K562 (cell line): ENCODE data around the gene ERCC6L. TPM values are rescaled to one million over a fixed set of nuclear protein-coding genes. Genes with fewer than 3 reads are reported as not detected.
A peak's percentile ranks its signal among the peaks of the same experiment; 100 is the strongest.

ENCODE experiments used
- BRD9 ChIP-seq: fragments of 450-650 bp; IDR thresholded peaks from 2 replicates; pipeline ENCODE4 v1.6.1; 2018; ENCODE audit warnings: low read depth; ENCODE audit not compliant: partially characterized antibody
- CREM ChIP-seq: IDR thresholded peaks from 2 replicates; pipeline ENCODE4 v1.6.1; 2014; ENCODE audit warnings: antibody characterized with exemption, low read depth
- DPF2 ChIP-seq: fragments of 450-650 bp; IDR thresholded peaks from 2 replicates; pipeline ENCODE4 v1.6.1; 2016
- EGR1 ChIP-seq: fragments of 450-650 bp; conservative IDR thresholded peaks from 2 replicates; pipeline ENCODE4 v1.6.1; 2017; ENCODE audit warnings: mild to moderate bottlenecking
- FIP1L1 ChIP-seq: fragments of 200-400 bp; formaldehyde crosslinking; IDR thresholded peaks from 2 replicates; pipeline ENCODE4 v1.6.1; 2018; ENCODE audit warnings: mild to moderate bottlenecking, low read depth, low read length; ENCODE audit not compliant: poor library complexity, severe bottlenecking
- FOSL1 ChIP-seq: fragments of 200-800 bp; sonication (Bioruptor generic); conservative IDR thresholded peaks from 2 replicates; pipeline ENCODE4 v1.6.1; 2016; ENCODE audit warnings: missing genetic modification characterization, missing compliant biosample characterization
- FOXK2 ChIP-seq, 2 experiments: fragments of 450-650 bp; IDR thresholded peaks in 1 of 2; conservative IDR thresholded peaks in 1 of 2; 2 replicates each; pipeline ENCODE4 v1.6.1; 2016; ENCODE audit warnings: low read depth in 2 of 2, mild to moderate bottlenecking in 1 of 2
- MTA1 ChIP-seq: fragments of 450-650 bp; IDR thresholded peaks from 2 replicates; pipeline ENCODE4 v1.6.1; 2017; ENCODE audit warnings: borderline replicate concordance
- MTA2 ChIP-seq: fragments of 450-650 bp; IDR thresholded peaks from 2 replicates; pipeline ENCODE4 v1.6.1; 2016; ENCODE audit warnings: low read depth
- POLR2AphosphoS5 ChIP-seq: IDR thresholded peaks from 2 replicates; pipeline ENCODE4 v1.6.1; 2011; ENCODE audit warnings: mild to moderate bottlenecking, low read depth, low read length, moderate library complexity; ENCODE audit not compliant: control insufficient read depth, insufficient read depth
- RFX5 ChIP-seq: IDR thresholded peaks from 2 replicates; pipeline ENCODE4 v1.6.1; 2011; ENCODE audit warnings: low read depth, mild to moderate bottlenecking, improper control_type of control experiment, low read length
- STAT5B ChIP-seq: fragments of 250-450 bp; sonication (Bioruptor Pico); IDR thresholded peaks from 2 replicates; pipeline ENCODE4 v1.8.0; 2021; ENCODE audit warnings: mild to moderate bottlenecking, inconsistent platforms
- TEAD4 ChIP-seq, 2 experiments: sonication (generic) in 1 of 2; formaldehyde crosslinking in 1 of 2; IDR thresholded peaks; 2 replicates each; pipeline versions ENCODE4 v1.6.1 to v1.8.0; 2012 to 2022; ENCODE audit warnings: borderline replicate concordance in 1 of 2, inconsistent platforms in 1 of 2, low read length in 1 of 2, mild to moderate bottlenecking in 1 of 2, missing genetic modification reagents in 1 of 2
- TRIM28 ChIP-seq: fragments of 450-650 bp; IDR thresholded peaks from 2 replicates; pipeline ENCODE4 v1.6.1; 2017
- ZNF121 ChIP-seq: sonication (generic); formaldehyde crosslinking; conservative IDR thresholded peaks from 2 replicates; pipeline ENCODE4 v1.8.0; 2022; ENCODE audit warnings: missing genetic modification reagents
- ZNF316 ChIP-seq: fragments of 450-650 bp; IDR thresholded peaks from 2 replicates; pipeline ENCODE4 v1.6.1; 2016
- ZNF644 ChIP-seq: fragments of 200-800 bp; sonication (Bioruptor generic); IDR thresholded peaks from 2 replicates; pipeline ENCODE4 v1.6.1; 2016; ENCODE audit warnings: low read depth, missing genetic modification characterization, missing compliant biosample characterization
- polyA plus RNA-seq, 8 experiments: library from polyadenylated mRNA; depleted of rRNA in 4 of 8; stranded (reverse) in 5 of 8; unstranded in 3 of 8; fragments of >200 nt; fragmentation: Nextera tagmentation in 2 of 8; fragmentation: Illumina TruSeq in 1 of 8; extraction: Ambion mirVana in 2 of 8; extraction: Trizol in 1 of 8; gene quantifications; 2 replicates each; pipeline versions ENCODE4 v1.2.1 to v1.2.3, GENCODE V29; 2011 to 2014; ENCODE audit warnings: inconsistent platforms in 1 of 8, missing spikeins in 1 of 8
- total RNA-seq, 7 experiments: library from RNA; depleted of rRNA in 6 of 7; stranded (reverse); fragments of >200 nt in 6 of 7; fragmentation: Illumina TruSeq in 2 of 7; extraction: Trizol in 2 of 7; gene quantifications; 2 replicates each; pipeline versions ENCODE4 v1.2.1 to v1.2.3, GENCODE V29; 2011 to 2021; ENCODE audit warnings: low replicate concordance in 1 of 7
- TF ChIP-seq, protein P1 (sequence below), 2 experiments: fragments of 450-650 bp in 1 of 2; sonication (generic) in 1 of 2; formaldehyde crosslinking in 1 of 2; IDR thresholded peaks in 1 of 2; conservative IDR thresholded peaks in 1 of 2; 2 replicates each; pipeline versions ENCODE4 v1.6.1 to v1.8.1; 2016 to 2023; ENCODE audit warnings: mild to moderate bottlenecking in 2 of 2, moderate library complexity in 2 of 2, inconsistent platforms in 1 of 2, missing genetic modification reagents in 1 of 2
- TF ChIP-seq, protein P2 (sequence below), 2 experiments: fragments of 450-650 bp; IDR thresholded peaks; 2 replicates each; pipeline ENCODE4 v1.6.1; 2016
- TF ChIP-seq, protein P3 (sequence below): sonication (generic); formaldehyde crosslinking; IDR thresholded peaks from 2 replicates; pipeline ENCODE4 v1.4.0; 2020; ENCODE audit warnings: mild to moderate bottlenecking, missing genetic modification reagents
- TF ChIP-seq, protein P4 (sequence below): sonication (generic); formaldehyde crosslinking; IDR thresholded peaks from 2 replicates; pipeline ENCODE4 v1.8.0; 2023; ENCODE audit warnings: mild to moderate bottlenecking, missing genetic modification reagents

ERCC6L gene
- total and polyA plus RNA-seq, 9 of the 15 experiments (the other 6 are each of a cell fraction or from before 2014, with no cell fraction given), result 6.4 to 17.4 (median 11.9) TPM

DNA sequence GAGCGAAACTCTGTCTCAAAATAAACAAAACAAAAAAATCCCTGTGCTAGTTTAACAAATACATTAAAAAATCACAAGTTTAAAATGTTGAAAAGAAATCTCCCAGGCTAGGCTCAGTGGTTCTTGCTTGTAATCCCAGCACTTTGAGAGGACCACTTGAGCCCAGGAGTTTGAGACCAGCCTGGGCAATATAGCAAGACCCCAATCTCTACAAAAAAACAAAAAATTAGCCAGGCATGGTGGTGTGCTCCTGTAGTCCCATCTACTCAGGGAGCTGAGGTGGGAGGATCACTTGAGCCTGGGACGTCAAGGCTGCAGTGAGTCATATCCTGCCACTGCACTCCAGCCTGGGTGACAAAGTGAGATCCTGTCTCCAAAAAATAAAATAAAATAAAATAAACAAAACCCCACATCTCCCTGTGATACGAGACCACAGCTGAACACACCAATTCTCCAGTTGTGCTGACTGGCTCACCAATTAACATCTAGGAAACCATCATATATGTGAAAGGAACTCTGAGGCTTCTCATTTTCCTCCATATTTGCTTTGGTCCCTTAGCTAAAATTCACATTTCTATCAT lies 30.9 kb upstream of the ERCC6L start (continued):
- TF ChIP-seq, protein P1, sequence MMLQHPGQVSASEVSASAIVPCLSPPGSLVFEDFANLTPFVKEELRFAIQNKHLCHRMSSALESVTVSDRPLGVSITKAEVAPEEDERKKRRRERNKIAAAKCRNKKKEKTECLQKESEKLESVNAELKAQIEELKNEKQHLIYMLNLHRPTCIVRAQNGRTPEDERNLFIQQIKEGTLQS (IDR thresholded peaks at IDR 0.05), result peak; percentile 59
- TF ChIP-seq, protein P1 (CRISPR knock-in tag; conservative IDR thresholded peaks at IDR 0.05), result no peak
- TF ChIP-seq, protein P2, sequence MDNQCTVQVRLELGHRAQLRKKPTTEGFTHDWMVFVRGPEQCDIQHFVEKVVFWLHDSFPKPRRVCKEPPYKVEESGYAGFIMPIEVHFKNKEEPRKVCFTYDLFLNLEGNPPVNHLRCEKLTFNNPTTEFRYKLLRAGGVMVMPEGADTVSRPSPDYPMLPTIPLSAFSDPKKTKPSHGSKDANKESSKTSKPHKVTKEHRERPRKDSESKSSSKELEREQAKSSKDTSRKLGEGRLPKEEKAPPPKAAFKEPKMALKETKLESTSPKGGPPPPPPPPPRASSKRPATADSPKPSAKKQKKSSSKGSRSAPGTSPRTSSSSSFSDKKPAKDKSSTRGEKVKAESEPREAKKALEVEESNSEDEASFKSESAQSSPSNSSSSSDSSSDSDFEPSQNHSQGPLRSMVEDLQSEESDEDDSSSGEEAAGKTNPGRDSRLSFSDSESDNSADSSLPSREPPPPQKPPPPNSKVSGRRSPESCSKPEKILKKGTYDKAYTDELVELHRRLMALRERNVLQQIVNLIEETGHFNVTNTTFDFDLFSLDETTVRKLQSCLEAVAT (IDR thresholded peaks at IDR 0.05), result no peak
- TF ChIP-seq BRD9, result no peak
- peak; percentile 78 for TF ChIP-seq ZNF121
- TF ChIP-seq DPF2, result no peak
- TF ChIP-seq CREM, result peak; percentile 39; the same call in 1 of the 2 replicates
- TF ChIP-seq, protein P3, sequence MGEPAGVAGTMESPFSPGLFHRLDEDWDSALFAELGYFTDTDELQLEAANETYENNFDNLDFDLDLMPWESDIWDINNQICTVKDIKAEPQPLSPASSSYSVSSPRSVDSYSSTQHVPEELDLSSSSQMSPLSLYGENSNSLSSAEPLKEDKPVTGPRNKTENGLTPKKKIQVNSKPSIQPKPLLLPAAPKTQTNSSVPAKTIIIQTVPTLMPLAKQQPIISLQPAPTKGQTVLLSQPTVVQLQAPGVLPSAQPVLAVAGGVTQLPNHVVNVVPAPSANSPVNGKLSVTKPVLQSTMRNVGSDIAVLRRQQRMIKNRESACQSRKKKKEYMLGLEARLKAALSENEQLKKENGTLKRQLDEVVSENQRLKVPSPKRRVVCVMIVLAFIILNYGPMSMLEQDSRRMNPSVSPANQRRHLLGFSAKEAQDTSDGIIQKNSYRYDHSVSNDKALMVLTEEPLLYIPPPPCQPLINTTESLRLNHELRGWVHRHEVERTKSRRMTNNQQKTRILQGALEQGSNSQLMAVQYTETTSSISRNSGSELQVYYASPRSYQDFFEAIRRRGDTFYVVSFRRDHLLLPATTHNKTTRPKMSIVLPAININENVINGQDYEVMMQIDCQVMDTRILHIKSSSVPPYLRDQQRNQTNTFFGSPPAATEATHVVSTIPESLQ (CRISPR knock-in tag), result no peak
- peak; percentile 53 for TF ChIP-seq FOSL1
- no peak for TF ChIP-seq MTA1
- no peak for TF ChIP-seq STAT5B (CRISPR knock-in tag)
- TF ChIP-seq FIP1L1, result no peak
- TF ChIP-seq EGR1, result 0 out of 2 replicates have a peak, but pooled peaks have one; percentile 10
- no peak for TF ChIP-seq FOXK2 (conservative IDR thresholded peaks at IDR 0.05 in 1 of 2, IDR thresholded peaks at IDR 0.05 in 1 of 2; ENCODE audit: low read depth in 2 of 2)
- TF ChIP-seq RFX5, result no peak
- TF ChIP-seq ZNF316, result no peak
- no peak for TF ChIP-seq TRIM28
- TF ChIP-seq, protein P4, sequence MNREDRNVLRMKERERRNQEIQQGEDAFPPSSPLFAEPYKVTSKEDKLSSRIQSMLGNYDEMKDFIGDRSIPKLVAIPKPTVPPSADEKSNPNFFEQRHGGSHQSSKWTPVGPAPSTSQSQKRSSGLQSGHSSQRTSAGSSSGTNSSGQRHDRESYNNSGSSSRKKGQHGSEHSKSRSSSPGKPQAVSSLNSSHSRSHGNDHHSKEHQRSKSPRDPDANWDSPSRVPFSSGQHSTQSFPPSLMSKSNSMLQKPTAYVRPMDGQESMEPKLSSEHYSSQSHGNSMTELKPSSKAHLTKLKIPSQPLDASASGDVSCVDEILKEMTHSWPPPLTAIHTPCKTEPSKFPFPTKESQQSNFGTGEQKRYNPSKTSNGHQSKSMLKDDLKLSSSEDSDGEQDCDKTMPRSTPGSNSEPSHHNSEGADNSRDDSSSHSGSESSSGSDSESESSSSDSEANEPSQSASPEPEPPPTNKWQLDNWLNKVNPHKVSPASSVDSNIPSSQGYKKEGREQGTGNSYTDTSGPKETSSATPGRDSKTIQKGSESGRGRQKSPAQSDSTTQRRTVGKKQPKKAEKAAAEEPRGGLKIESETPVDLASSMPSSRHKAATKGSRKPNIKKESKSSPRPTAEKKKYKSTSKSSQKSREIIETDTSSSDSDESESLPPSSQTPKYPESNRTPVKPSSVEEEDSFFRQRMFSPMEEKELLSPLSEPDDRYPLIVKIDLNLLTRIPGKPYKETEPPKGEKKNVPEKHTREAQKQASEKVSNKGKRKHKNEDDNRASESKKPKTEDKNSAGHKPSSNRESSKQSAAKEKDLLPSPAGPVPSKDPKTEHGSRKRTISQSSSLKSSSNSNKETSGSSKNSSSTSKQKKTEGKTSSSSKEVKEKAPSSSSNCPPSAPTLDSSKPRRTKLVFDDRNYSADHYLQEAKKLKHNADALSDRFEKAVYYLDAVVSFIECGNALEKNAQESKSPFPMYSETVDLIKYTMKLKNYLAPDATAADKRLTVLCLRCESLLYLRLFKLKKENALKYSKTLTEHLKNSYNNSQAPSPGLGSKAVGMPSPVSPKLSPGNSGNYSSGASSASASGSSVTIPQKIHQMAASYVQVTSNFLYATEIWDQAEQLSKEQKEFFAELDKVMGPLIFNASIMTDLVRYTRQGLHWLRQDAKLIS (CRISPR knock-in tag), result no peak
- no peak for TF ChIP-seq MTA2
- TF ChIP-seq TEAD4 (IDR thresholded peaks at IDR 0.05; ENCODE audit: low read length), result no peak
- no peak for TF ChIP-seq TEAD4 (CRISPR knock-in tag; IDR thresholded peaks at IDR 0.05; ENCODE audit: borderline replicate concordance)
- no peak for TF ChIP-seq ZNF644 (tag)
- peak; percentile 34; the same call in 1 of the 2 replicates for TF ChIP-seq POLR2AphosphoS5
